NCI-H2171 treated with DMSO at 0.1 percent for 48 hours (cell line): ENCODE measurements around the gene CEMIP.

ENCODE experiments used
- DNase-seq: peaks from one replicate; lab custom pipeline; 2025; lab: John Stamatoyannopoulos, UW

CEMIP gene

GRCh38 chr15:80929689-80930088 is 150.5 kb downstream of the CEMIP start:
- DNase-seq = no peak

- DNase-seq = no peak
These were observed 152.0 kb downstream of the CEMIP start for GRCh38 chr15:80931191-80931590.

GRCh38 chr15:80931721-80932512 is 152.7 kb downstream of the CEMIP start:
- no peak for DNase-seq

- DNase-seq = no peak
These were observed 153.3 kb downstream of the CEMIP start for GRCh38 chr15:80932513-80932815.

GRCh38 chr15:80932989-80933388 is 153.8 kb downstream of the CEMIP start:
- DNase-seq = no peak

- DNase-seq = peak; percentile 4
These were observed 155.6 kb downstream of the CEMIP start for GRCh38 chr15:80934761-80935221.

- DNase-seq = no peak
These were observed 157.3 kb downstream of the CEMIP start for GRCh38 chr15:80936288-80937078.

GRCh38 chr15:80937718-80938117 is 158.5 kb downstream of the CEMIP start:
- no peak for DNase-seq

GRCh38 chr15:80939216-80939615 is 160.0 kb downstream of the CEMIP start:
- DNase-seq = no peak

GRCh38 chr15:80940331-80940730 is 161.2 kb downstream of the CEMIP start:
- DNase-seq = no peak

GRCh38 chr15:80940851-80941250 is 161.7 kb downstream of the CEMIP start:
- no peak for DNase-seq

- no peak for DNase-seq
These were observed 163.1 kb downstream of the CEMIP start for GRCh38 chr15:80942266-80942665.

- no peak for DNase-seq
These were observed 163.8 kb downstream of the CEMIP start for GRCh38 chr15:80942746-80943565.

GRCh38 chr15:80944818-80945217 is 165.6 kb downstream of the CEMIP start:
- no peak for DNase-seq

- no peak for DNase-seq
These were observed 166.4 kb downstream of the CEMIP start for GRCh38 chr15:80945605-80946004.

- DNase-seq = no peak
These were observed 167.4 kb downstream of the CEMIP start for GRCh38 chr15:80946576-80946975.

- no peak for DNase-seq
These were observed 169.6 kb downstream of the CEMIP start for GRCh38 chr15:80948651-80949292.

- no peak for DNase-seq
These were observed 170.6 kb downstream of the CEMIP start for GRCh38 chr15:80949756-80950155.

GRCh38 chr15:80950291-80951078 is 171.3 kb downstream of the CEMIP start:
- DNase-seq = no peak

GRCh38 chr15:80951941-80952340 is 172.8 kb downstream of the CEMIP start:
- DNase-seq = no peak
